Cortex of kidney (tissue), 1 donor: ENCODE results near the gene ODAD4.

ENCODE experiments used
- DNase-seq: peaks from one replicate; lab custom pipeline; 2025; lab: John Stamatoyannopoulos, UW

The ODAD4 gene

GRCh38 chr17:41971721-41972523 is 41.5 kb downstream of the ODAD4 start:
- no peak for DNase-seq

- no peak for DNase-seq
These were observed 42.4 kb downstream of the ODAD4 start for GRCh38 chr17:41972571-41973407.

GRCh38 chr17:41973408-41973811 is 43.0 kb downstream of the ODAD4 start:
- DNase-seq: no peak

- DNase-seq: no peak
These were observed 43.6 kb downstream of the ODAD4 start for GRCh38 chr17:41974031-41974430.

GRCh38 chr17:41974658-41975057 is 44.2 kb downstream of the ODAD4 start:
- no peak for DNase-seq

- no peak for DNase-seq
These were observed 45.0 kb downstream of the ODAD4 start for GRCh38 chr17:41975099-41976083.

GRCh38 chr17:41976142-41976768 is 45.8 kb downstream of the ODAD4 start:
- DNase-seq: no peak

- no peak for DNase-seq
These were observed 47.6 kb downstream of the ODAD4 start for GRCh38 chr17:41977991-41978390.

- no peak for DNase-seq
These were observed 51.8 kb downstream of the ODAD4 start for GRCh38 chr17:41982026-41982760.

GRCh38 chr17:41984454-41984853 is 54.0 kb downstream of the ODAD4 start:
- no peak for DNase-seq

- DNase-seq: no peak
These were observed 55.5 kb downstream of the ODAD4 start for GRCh38 chr17:41985919-41986318.

- no peak for DNase-seq
These were observed 56.2 kb downstream of the ODAD4 start for GRCh38 chr17:41986634-41987033.

- no peak for DNase-seq
These were observed 57.2 kb downstream of the ODAD4 start for GRCh38 chr17:41987642-41988041.

- DNase-seq: no peak
These were observed 58.0 kb downstream of the ODAD4 start for GRCh38 chr17:41988418-41988817.

GRCh38 chr17:41989702-41990419 is 59.4 kb downstream of the ODAD4 start:
- DNase-seq: no peak

- DNase-seq: no peak
These were observed 62.2 kb downstream of the ODAD4 start for GRCh38 chr17:41992576-41992975.

- DNase-seq: no peak
These were observed 66.4 kb downstream of the ODAD4 start for GRCh38 chr17:41996855-41997164.

- no peak for DNase-seq
These were observed 68.1 kb downstream of the ODAD4 start for GRCh38 chr17:41998497-41998896.

- DNase-seq: no peak
These were observed 70.2 kb downstream of the ODAD4 start for GRCh38 chr17:42000413-42001133.

- no peak for DNase-seq
These were observed 71.3 kb downstream of the ODAD4 start for GRCh38 chr17:42001729-42002128.
